SKM-1 treated with dmso at 0.1 percent for 144 hours (cell line): ENCODE data around the gene C14orf180.
"Not testable (repeated sequence)": the region's sequence is repeated elsewhere in the genome, so short reads cannot be mapped to it uniquely, and the experiment has no call there.

ENCODE experiments used
- DNase-seq: peaks from one replicate; lab custom pipeline; 2025; ENCODE audit not compliant: unreplicated experiment; lab: John Stamatoyannopoulos, UW

The C14orf180 gene

DNA sequence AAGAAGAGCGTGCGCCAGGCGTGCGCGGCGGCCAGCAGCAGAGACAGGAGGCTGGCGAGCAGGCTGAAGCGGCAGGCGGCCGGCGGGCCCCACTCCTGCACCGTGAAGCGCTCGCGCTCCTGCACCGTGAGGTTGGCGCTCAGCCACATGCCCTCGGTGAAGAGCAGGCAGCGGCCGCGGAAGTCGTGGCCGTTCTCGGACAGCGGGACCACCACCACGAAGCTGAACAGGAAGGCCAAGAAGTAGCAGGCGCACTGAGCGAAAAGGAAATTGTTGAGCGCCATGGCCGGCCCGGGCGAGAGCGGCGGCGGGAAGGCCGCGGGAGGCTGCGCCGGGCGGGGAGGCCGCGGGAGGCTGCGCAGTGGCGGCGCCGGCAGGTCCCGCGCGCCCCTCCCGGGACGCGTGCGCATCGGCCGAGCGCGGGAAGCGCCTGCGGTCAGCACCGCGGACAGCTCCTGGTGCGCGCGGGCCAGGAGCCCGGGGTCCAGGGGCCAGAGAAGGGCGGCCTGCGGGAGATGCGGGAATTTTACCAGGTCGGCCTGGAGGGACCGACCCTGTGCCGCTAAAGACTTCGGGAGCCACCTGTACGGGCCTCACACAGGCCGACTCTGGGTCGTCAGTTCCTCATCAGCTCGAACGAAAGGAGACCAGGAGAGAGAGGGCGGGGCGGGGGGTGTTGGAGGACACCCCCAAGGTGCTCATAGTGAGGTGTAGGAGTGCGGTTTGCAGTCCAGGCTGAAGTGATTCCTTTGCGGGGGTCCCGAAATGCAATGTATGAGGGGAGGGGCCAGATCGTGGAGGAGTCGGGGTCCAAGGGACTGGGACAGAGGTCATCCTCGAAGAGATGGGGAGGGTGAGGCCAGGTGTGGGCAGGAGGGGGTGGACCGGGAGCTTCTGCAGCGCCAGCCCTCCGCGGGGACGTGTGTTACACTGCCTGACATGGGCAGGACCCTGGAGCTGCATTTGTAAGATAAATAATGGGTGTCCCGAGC is 25.2 kb downstream of the C14orf180 start, which contains the start of gene TMEM179:
TMEM179 (minus strand) TSS at position 315 of the 992 bp plus-strand sequence; CDS start at position 284, 31 bp downstream.
- no peak for DNase-seq

DNA sequence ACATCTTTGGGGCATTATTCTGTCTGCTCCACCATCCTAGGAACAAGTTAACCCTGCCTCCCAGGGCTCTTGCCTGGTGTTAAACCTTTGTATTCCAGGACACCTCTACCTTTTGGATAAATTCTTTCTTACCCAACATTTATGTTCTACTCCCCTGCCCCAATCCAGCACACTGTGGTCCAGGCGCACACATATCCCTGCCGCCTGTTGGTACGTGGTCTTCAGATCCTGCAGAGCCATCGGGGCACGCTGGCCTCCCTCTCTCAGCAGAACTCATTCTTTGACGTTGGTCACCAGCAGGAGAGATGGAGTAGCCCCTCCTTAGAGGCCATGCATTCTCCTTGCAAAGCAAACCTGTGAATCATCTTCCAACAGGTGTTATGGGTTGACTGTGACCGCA is 30.1 kb downstream of the C14orf180 start:
- DNase-seq = no peak

DNA sequence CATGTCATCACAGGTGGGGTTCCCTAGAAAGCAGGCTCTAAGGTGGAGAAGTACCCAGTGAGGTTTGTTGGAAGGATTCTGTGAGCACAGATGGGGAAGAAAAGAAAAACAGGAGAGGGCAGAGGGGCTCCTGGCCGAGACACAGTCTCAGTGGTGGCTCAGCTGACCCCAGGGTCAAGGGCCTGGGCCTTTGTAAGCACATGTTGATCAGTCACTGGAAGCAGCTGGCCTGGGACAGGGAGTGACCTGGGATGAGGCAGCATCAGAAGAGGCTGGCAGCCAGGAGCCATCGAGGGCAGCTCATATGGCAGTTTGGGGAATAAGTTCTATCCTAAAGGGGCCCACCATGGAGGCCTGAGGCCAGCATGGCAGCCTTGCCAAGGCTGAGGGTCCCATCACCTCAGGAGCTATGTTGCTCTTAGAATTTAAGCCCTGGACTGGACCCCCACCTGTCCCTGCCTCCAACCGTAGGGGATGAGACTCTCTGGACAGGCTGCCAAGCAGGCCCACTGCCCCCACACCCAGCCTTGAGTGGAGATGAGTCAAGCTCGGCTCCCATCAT is 31.3 kb downstream of the C14orf180 start:
- no peak for DNase-seq

DNA sequence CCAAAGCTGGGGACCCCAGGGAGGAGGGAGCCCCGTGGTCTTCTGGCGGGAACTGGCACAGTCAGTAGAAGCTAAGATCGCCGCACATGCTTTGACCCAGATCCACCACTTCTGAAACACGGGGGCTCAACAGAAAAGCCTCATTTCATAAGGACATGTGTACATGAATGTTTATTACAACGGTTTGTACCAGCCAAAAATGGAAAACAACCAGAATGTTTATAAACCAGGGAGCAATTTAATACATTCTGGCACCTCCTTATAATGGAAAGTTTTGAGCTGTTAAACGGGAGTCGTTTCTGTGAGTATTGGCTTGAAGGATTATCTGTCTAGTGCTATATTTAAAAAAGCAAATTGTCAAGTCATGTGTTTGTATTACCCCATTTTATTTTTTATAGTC is 32.3 kb downstream of the C14orf180 start:
- DNase-seq = no peak

DNA sequence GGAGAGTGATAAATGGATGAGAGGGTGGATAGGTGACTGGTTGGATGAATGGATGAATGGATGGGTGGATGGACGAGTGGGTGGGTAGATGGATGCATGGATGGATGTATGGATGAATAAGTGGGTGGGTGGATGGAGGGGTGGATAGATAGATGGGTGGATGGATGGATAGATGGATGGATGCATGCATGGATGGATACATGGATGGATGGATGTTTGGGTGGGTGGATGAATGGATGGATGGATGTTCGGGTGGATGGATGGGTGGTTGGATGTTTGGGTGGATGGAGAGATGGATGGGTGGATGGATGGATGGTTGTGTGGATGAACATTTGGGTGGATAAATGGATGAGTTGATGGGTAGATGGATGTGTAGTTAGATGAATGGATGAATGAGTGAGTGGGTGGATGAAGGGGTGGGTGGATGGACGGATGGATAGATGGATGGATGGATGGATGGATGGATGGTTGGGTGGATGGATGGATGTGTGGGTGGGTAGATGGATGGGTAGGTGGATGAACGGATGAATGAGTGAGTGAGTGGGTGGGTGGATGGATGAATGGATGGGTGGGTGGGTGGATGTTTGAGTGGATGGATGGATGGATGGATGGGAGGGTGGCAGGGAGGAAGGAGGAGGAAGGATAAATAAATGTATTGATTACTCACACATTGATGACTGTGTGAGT is 34.7 kb downstream of the C14orf180 start:
- no peak for DNase-seq

DNA sequence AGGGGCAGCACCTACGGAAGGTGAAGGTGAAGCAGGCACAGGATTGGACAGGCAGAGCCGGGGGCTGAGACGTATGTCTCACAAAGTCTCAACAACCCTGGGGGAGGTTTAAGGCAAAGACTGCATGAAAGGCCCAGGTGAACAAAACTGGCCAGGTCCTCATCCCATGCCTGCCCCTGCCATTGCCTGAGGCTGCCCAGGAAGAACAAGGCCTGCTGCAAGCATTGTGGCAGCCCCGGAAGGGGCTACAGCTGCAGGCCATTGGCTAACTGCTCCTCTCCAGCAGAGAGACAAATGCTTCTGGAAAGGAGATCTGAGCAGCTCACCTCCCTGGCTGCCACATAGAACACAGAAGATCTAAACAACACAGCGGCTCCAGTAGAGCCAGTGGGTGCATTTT is 45.4 kb downstream of the C14orf180 start:
- DNase-seq = no peak

DNA sequence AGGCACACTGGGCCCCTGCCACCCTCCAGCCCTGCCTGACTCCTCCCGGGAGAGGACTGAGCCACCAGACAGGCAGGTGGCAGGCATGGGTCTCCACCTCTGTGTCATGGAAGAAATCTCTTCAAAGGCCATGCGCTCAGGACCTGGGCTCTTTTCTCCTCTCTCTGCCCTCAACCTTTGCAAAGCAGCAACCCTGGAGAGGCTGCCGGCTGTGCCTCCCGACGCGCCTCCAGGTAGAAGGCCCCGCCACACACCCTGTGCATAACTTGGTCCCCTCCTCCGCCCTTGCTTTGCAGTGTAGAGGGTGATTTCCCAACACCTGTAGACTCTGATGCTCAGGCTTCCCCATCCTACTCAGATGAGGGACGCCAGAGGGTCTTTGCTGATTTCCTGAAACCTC is 53.2 kb downstream of the C14orf180 start:
- DNase-seq = no peak

DNA sequence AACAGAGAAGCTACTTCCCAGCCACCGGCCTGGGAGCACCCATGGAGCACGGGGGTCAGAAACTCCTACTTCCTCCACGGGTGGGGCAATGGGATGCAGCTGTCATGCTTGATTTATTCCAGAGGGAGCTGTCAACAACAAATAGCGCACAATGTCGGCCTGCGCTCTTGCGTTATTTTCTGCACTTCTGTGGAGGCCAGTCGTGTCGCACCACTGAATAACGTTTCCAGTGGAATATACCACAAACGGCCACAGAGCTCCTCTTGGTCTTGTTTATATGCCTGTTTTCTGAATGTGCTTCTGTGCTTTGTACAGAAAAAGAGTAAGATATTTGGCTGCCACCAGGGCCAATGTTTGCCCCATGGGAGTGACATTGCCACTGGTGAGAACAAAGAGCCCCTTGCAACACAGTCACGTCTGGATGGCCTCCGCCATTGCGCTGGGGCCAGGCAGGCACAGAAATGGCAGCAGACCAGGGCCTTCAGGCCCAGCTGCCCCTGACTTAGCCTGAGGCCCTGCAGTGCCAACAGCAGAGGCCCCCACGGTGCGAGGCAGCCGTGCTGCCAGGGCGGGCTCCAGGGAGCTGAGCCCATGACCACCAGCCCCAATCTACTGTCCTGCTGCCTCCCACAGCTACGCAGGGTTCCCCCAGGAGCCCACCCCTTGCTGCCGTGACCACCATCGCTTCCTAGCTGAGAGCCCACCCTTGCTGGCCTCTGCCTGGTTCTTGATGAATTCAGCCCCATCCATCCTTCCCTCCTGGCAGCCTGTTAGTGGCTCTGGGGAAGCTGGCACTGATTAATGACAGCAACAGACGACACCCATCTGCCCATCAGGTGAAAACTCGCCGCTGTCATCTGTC is 53.9 kb downstream of the C14orf180 start:
- no peak for DNase-seq

DNA sequence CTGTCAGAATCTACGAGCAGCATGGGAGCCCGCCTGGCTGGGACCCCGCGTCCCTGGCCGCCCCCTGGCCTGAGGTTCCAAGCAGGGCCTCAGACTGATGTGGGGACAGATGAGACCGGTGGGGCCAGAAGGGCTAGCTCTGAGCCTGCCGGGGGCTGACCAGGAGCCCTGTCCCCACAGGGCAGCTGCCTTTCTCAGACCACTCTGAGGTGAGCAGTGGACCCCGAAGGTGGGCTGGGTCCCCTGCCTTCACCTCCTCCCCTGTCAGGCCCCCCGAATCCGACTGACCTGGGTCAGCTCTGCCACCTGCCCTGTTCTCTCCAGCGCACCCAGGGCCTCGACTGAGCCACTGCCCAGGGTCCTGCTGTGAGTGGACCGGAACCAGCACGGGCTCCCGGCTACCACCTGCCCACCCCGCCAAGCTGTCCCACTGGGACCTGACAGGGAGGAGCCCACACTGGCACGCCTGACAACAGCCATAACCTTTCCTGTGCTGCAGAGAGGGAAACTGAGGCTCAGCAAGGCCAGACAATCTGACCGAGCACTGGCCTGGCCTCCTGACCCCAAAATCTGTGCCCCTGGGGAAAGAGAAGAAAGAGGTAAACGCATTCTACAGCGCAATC is 54.7 kb downstream of the C14orf180 start:
- DNase-seq = no peak

DNA sequence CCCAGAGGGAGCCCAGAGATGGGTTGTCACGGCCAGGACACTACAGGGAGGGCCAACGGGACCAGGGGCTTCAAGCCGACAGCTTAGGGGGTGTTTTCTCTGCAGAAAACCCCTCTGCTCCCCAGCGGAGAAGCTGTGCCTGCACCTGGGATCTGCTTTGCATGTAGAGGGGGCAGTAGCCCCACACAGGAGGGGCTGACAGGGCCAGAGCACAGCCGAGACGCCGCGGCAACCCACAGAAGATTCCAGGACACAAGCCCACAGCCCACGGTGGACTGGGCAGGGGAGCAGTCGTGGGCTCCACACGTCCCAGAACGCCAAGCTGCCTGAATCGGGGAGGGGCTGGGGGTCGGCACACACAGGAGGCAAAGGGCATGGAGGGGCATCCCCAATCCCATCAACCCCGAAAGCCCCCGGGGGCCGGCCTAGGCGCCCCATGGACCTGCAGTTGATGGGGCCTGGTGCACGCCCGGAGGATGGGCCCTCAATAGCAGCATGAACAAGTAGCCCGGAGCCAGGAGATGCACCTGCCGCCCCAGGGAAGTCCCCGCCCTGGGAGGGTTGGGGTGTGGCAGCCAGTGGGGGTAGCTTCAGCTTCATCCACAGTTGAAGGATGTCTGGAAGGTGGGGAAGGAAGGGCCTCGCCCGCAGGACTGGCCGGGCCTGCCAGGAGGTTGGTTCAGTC is 55.5 kb downstream of the C14orf180 start:
- DNase-seq = no peak

DNA sequence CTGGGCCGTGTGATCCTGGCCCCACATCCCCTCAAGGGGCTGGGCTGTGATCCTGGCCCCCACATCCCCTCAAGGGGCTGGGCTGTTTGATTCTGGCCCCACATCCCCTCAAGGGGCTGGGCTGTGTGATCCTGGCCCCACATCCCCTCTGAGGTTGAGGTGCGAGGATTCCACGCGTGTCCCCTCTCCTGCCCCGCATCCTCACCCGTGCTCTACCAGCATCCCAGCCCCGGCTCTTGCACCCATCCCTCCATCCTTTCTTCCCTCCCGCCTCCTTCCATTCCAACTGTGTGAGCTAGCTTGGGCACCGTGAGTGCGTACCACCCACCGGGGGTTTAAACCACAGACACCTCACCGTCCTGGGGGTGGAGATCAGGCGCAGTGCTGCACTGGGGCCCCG is 56.2 kb downstream of the C14orf180 start:
- DNase-seq = no peak

DNA sequence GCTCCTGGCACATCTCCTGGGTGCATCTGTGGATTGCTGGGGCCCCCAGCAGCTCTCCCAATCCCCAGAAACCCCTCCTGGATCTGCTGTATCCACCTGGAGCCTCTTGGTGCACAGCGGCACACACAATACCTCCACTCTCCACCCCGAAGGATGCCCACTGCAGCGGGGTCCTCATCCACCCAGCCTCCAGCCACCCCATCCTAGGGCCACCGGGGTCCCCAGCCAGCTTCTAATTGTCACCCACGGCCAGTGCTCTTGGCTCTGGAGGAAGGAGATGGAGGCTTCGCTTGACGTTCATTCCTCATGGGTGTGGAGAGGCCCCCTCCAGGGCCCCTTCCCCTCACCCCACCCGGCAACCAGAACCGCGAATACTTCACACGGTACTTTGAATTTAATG is 56.6 kb downstream of the C14orf180 start:
- DNase-seq = no peak

DNA sequence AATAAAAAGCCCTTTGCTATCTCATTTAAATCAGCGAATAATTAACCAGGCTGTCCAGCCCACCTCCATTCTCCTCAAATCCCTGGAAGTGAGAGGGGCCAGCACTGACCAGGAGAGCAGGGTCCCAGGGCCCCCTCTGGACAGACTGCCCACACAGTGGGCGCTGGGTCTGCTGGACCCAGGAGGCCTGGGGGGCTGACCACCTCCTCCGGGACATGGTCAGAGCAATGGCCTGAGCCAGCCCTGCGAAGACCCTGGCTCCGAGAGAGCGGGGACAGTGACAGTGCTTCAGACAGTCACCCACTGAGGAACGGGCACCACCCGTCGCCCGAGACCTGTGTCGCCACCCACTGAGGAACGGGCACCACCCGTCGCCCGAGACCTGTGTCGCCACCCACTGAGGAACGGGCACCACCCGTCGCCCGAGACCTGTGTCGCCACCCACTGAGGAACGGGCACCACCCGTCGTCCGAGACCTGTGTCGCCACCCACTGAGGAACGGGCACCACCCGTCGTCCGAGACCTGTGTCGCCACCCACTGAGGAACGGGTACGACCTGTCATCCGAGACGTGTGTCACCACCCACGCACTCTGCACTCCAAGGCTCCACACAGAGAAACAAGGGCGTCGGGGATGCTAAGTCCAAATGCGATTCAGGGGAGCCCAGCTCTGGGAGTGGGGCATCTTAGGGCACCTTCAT is 57.4 kb downstream of the C14orf180 start:
- DNase-seq = not testable (repeated sequence)

DNA sequence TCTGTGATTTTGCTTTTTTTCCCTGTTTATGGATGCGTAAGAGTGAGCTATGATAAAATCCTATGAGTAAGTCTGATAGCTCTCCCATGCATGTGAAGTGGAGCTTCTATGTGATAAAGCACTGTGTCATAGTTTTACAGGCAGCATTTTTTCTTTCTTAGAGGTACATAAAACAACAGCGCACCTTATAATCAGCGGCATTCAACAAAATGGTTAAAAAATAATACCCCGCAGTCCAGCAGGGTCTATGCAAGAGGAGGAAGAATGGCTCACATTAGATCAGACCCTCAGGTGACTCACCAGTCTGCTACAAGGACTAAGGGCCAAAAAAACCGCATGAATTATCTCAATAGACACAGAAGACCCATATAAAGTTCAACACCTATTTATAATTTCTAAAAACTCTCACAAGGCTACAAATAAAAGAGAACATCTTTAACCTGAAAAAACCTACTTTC is 58.0 kb downstream of the C14orf180 start:
- no peak for DNase-seq

DNA sequence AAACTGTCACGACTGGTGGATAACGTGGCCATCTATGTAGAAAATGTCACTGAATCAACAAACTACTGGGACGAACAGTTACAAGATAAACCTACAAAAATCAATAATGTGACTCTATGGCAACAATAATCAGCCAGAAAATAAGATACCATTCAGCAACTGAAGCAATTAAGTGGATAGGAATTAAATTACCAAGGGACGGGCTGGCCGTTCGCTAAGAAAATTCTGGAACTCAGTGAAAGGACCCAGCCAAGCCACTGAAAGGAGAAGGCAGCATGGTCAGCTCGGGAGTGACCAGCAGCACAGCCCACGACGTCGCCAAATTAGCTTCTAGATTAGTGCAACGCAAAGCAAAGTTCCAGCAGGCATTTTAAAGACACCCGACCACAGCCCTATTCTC is 58.6 kb downstream of the C14orf180 start:
- DNase-seq = no peak

DNA sequence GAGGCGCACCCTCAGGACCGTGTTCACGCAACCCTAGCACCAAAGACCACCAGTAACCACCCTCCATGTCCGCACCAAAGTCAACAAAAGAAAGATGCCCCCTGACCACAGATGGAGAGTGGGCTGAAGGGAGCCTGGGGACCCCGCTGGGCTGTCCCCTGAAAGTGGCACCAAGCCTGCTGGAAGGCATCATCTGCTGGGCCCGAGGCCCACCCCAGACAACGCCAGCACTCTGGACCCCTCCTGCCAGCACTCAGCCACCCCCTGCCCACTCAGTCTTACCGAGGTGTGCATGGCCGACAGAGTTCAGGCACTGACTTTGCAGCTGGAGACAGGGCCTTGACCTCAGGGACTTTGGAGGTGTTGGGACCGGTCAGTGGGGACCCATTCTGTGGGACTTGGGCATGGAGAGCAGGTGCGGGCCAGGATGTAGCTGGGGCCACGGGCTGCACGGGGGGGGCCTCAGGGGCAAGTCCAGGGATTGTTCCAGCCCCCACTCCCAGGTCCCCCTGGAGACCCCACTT is 59.4 kb downstream of the C14orf180 start:
- no peak for DNase-seq

DNA sequence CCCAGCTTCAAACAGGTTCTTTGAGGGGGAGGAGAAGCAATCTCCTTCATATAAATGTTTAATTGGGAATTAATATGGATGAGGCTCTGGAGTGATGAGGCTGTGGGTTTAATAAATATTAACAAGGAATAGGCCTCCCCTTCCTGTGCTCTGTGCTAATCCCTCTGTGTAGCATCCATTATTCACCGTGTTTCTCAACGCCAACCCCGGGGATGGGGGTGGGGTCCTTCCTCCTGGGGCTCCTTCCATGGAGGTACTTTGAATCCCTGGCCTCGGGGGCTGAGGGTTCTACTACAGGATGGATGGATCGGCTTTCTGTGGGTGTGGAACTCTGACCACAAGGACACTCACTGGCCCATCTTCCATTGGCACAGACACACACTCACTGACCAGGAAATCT is 59.9 kb downstream of the C14orf180 start:
- DNase-seq = no peak
